ENCODE results near the gene FAM131C. TPM values are rescaled to one million over a fixed set of nuclear protein-coding genes. Genes with fewer than 3 reads are reported as not detected.

The FAM131C gene
- total RNA-seq, 1 experiment from 2014 or later, result 7.4 TPM

DNA sequence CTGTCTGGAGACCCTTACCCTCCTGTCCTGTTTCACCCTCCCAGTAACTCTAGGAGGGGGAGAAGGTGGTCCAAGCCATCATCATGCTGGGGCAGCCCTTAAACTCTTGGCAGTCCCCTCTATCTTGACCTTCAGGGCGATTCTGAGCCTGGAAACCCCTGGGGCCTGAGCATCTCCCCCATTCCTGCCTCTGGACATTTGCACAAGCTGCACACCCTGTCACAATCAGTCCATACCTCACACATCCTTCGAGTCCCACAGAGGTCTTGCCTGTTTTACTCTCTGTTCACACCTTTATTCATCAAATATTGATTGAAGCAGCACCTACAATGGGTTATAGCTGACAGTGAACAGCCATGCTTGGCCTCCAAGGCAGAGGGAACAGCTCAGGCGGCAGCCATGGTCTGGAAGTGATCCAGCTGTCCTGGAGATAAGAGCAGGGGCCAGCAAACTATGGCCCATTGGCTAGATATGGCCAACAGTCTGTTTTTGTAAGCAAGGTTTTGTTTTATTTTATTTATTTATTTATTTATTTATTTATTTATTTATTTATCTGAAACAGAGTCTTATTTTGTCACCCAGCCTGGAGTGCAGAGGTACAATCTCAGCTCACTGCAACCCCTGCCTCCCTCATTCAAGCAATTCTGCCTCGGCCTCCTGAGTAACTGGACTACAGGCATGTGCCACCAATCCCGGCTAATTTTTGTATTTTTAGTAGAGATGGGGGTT, 7.1 kb upstream of the FAM131C start:
- H3K4me1 ChIP-seq (replicated peaks; ENCODE audit: insufficient read depth), result peaks cover 68% of the 10 kb centered on the region
- CTCF ChIA-PET, result interaction anchor here (0.6 to 0.7 kb wide), 2 partner anchors 112 to 164 kb away, joined by 3 to 5 read pairs; no protein-coding TSS in a partner anchor
- H3K4me2 ChIP-seq, result no peak overlapping the region
- H3K36me3 ChIP-seq (ENCODE audit: low read depth), result no peaks in the 10 kb centered on the region
- intact Hi-C loops (cut with micrococcal nuclease; ENCODE audit: unreplicated experiment), result no loop called here
- H3F3A ChIP-seq (ENCODE audit: insufficient read depth, low read depth), result peaks cover 34% of the 10 kb centered on the region
- no peak overlapping the region for H3K4me3 ChIP-seq
- H4K20me1 ChIP-seq (ENCODE audit: insufficient read depth), result no peaks in the 10 kb centered on the region
- no peak overlapping the region for H2AFZ ChIP-seq
- H3K9me3 ChIP-seq (ENCODE audit: insufficient read depth, low read depth), result no peaks in the 10 kb centered on the region
- BruUV-seq (replicated peaks), result no TSS peak
- POLR2A ChIA-PET (ENCODE audit: unreplicated experiment), result no interaction called here
- no peaks in the 10 kb centered on the region for H3K9me2 ChIP-seq (ENCODE audit: insufficient read depth)
- no peaks in the 10 kb centered on the region for H3K27me3 ChIP-seq (ENCODE audit: insufficient read depth, low read depth)
- H3K79me2 ChIP-seq (ENCODE audit: low read depth), result no peaks in the 10 kb centered on the region
- no peak for DNase-seq
- no peak overlapping the region for H3K27ac ChIP-seq
- TF ChIP-seq, protein P1, sequence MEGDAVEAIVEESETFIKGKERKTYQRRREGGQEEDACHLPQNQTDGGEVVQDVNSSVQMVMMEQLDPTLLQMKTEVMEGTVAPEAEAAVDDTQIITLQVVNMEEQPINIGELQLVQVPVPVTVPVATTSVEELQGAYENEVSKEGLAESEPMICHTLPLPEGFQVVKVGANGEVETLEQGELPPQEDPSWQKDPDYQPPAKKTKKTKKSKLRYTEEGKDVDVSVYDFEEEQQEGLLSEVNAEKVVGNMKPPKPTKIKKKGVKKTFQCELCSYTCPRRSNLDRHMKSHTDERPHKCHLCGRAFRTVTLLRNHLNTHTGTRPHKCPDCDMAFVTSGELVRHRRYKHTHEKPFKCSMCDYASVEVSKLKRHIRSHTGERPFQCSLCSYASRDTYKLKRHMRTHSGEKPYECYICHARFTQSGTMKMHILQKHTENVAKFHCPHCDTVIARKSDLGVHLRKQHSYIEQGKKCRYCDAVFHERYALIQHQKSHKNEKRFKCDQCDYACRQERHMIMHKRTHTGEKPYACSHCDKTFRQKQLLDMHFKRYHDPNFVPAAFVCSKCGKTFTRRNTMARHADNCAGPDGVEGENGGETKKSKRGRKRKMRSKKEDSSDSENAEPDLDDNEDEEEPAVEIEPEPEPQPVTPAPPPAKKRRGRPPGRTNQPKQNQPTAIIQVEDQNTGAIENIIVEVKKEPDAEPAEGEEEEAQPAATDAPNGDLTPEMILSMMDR (conservative IDR thresholded peaks at IDR 0.05), result no peak
- TF ChIP-seq EZH2 (IDR thresholded peaks at IDR 0.05; ENCODE audit: low read depth), result no peak

DNA sequence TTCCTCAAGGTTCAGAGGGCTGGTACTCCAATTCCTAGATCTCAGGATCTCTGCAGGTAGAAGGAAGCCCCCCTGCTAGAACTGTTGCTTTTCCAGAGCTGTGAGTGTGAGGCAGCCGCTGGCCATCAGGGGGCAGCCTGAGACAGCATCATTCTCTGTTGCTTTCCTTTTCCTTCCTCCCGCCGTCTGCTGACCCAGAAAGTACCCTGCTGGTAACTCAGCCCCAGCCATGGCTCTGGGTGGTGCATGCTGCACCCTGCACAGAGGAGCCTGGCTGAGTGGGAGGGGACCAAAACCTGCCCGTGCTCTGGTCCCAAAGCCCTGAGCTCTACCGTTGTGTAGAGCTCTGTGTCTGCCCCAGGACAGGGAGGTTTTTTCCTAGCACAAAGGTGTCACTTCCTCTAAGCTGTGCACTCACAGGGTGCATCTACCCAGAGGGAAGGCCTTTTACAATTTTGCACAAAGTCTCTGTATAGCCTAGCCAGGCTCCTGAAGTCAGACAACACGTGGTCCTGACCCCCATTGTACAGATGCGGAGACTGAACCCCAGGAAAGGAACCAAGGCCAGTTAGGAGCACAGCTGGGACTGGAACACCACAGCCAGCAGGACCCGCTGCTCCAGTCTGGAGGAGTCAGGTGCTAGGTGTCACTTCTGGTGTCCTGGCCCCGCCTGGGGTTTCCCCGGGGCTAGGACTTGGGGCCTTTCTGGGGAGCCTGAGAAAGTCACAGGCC, 5.6 kb upstream of the FAM131C start:
- peaks cover 63% of the 10 kb centered on the region for H3K4me1 ChIP-seq (replicated peaks; ENCODE audit: insufficient read depth)
- no peaks in the 10 kb centered on the region for H3K79me2 ChIP-seq (ENCODE audit: low read depth)
- intact Hi-C loops (cut with micrococcal nuclease; ENCODE audit: unreplicated experiment), result loop anchor here (1.0 to 2.0 kb wide), 5 partner anchors 66 to 284 kb away; partner anchors contain the start of gene CPLANE2
- H3K9me3 ChIP-seq (ENCODE audit: insufficient read depth, low read depth), result no peaks in the 10 kb centered on the region
- peak overlapping the region; percentile 72 for H3K4me2 ChIP-seq
- no peak overlapping the region for H3K4me3 ChIP-seq
- ChIA-PET POLR2A (ENCODE audit: unreplicated experiment) (interaction anchor here (0.6 to 1.0 kb wide), 2 partner anchors 69 to 74 kb away, joined by 10 to 13 read pairs; no protein-coding TSS in a partner anchor), CTCF (interaction anchor here (0.6 to 1.3 kb wide), 11 partner anchors 72 to 284 kb away, joined by 3 to 12 read pairs (median 5); partner anchors contain the start of genes ARHGEF19 and EPHA2)
- H3F3A ChIP-seq (ENCODE audit: insufficient read depth, low read depth), result peaks cover 41% of the 10 kb centered on the region
- no peak for TF ChIP-seq EZH2 (IDR thresholded peaks at IDR 0.05; ENCODE audit: low read depth)
- TF ChIP-seq, protein P1 (conservative IDR thresholded peaks at IDR 0.05), result peak; percentile 92
- H3K9me2 ChIP-seq (ENCODE audit: insufficient read depth), result no peaks in the 10 kb centered on the region
- BruUV-seq (replicated peaks), result no TSS peak
- peak overlapping the region; percentile 51; the same call in 1 of the 2 replicates for H2AFZ ChIP-seq
- H3K27me3 ChIP-seq (ENCODE audit: insufficient read depth, low read depth), result no peaks in the 10 kb centered on the region
- peak overlapping the region; percentile 20; the same call in 1 of the 2 replicates for H3K27ac ChIP-seq
- no peaks in the 10 kb centered on the region for H3K36me3 ChIP-seq (ENCODE audit: low read depth)
- DNase-seq, result peak; percentile 67 to 82
- H4K20me1 ChIP-seq (ENCODE audit: insufficient read depth), result no peaks in the 10 kb centered on the region
